Neuronal stem cell (in vitro differentiated cells): ENCODE data around the gene HRH1.

ENCODE experiments used
- DNase-seq: peaks from one replicate; pipeline ENCODE4 v3.0.0-alpha.2; 2013; ENCODE audit warnings: low spot score
- H2AFZ ChIP-seq: one replicate; pipeline ENCODE4 v1.6.1; 2013; ENCODE audit warnings: mild to moderate bottlenecking, low read length, inconsistent platforms
- H2AK5ac ChIP-seq: 2 replicates; pipeline ENCODE4 v1.6.1; 2013; ENCODE audit warnings: low read depth, mild to moderate bottlenecking, inconsistent platforms, low read length, moderate library complexity, mixed read lengths
- H2BK120ac ChIP-seq: 2 replicates; pipeline ENCODE4 v1.6.1; 2013; ENCODE audit warnings: low read depth, mild to moderate bottlenecking, inconsistent platforms, low read length, moderate library complexity, mixed read lengths
- H2BK12ac ChIP-seq: one replicate; pipeline ENCODE4 v1.6.1; 2013; ENCODE audit warnings: low read length, inconsistent platforms
- H2BK15ac ChIP-seq: 2 replicates; pipeline ENCODE4 v1.6.1; 2013; ENCODE audit warnings: mild to moderate bottlenecking, low read length, inconsistent platforms, mixed read lengths
- H2BK5ac ChIP-seq: one replicate; pipeline ENCODE4 v1.6.1; 2013; ENCODE audit warnings: inconsistent platforms, mild to moderate bottlenecking, low read length, moderate library complexity
- H3K14ac ChIP-seq: one replicate; pipeline ENCODE4 v1.6.1; 2013; ENCODE audit warnings: low read length, inconsistent platforms
- H3K18ac ChIP-seq: 2 replicates; pipeline ENCODE4 v1.6.1; 2013; ENCODE audit warnings: low read length, inconsistent platforms
- H3K23ac ChIP-seq: 2 replicates; pipeline ENCODE4 v1.6.1; 2013; ENCODE audit warnings: low read depth, mild to moderate bottlenecking, mixed read lengths, low read length, inconsistent platforms; ENCODE audit not compliant: poor library complexity
- H3K27ac ChIP-seq: replicated peaks from 3 replicates; pipeline ENCODE4 v1.5.1; 2013; ENCODE audit warnings: low read length, inconsistent platforms
- H3K27me3 ChIP-seq, 3 experiments: 2 replicates each; pipeline ENCODE4 v1.6.1; 2013; ENCODE audit warnings: low read length in 3 of 3, mild to moderate bottlenecking in 2 of 3, inconsistent platforms in 1 of 3, low read depth in 1 of 3, mixed read lengths in 1 of 3, moderate library complexity in 1 of 3; ENCODE audit not compliant: control insufficient read depth in 3 of 3, insufficient read depth in 3 of 3
- H3K36me3 ChIP-seq, 2 donors: replicated peaks in 1 of 2; 2 replicates each; pipeline ENCODE4 v1.6.1; 2013; ENCODE audit warnings: low read length in 2 of 2; ENCODE audit not compliant: control insufficient read depth in 2 of 2, insufficient read depth in 2 of 2
- H3K4ac ChIP-seq: 2 replicates; pipeline ENCODE4 v1.6.1; 2013; ENCODE audit warnings: inconsistent platforms, mild to moderate bottlenecking, low read length, moderate library complexity
- H3K4me1 ChIP-seq, 2 donors: 1 replicate in 1 of 2; 2 replicates in 1 of 2; pipeline ENCODE4 v1.6.1; 2013; ENCODE audit warnings: low read length in 2 of 2, low read depth in 1 of 2; ENCODE audit not compliant: control insufficient read depth in 2 of 2, insufficient read depth in 1 of 2
- H3K4me2 ChIP-seq: one replicate; pipeline ENCODE4 v1.6.1; 2013; ENCODE audit warnings: mild to moderate bottlenecking, low read length, inconsistent platforms; ENCODE audit not compliant: insufficient read depth, poor library complexity, severe bottlenecking
- H3K4me3 ChIP-seq, 2 donors: 2 replicates each; pipeline ENCODE4 v1.5.1; 2013; ENCODE audit warnings: low read length in 2 of 2, mild to moderate bottlenecking in 2 of 2, inconsistent platforms in 1 of 2, moderate library complexity in 1 of 2
- H3K79me1 ChIP-seq: one replicate; pipeline ENCODE4 v1.6.1; 2013; ENCODE audit warnings: low read depth, mild to moderate bottlenecking, inconsistent platforms, low read length, moderate library complexity
- H3K9ac ChIP-seq: one replicate; pipeline ENCODE4 v1.6.1; 2013; ENCODE audit warnings: mild to moderate bottlenecking, low read depth, low read length, inconsistent platforms; ENCODE audit not compliant: poor library complexity
- H3K9me3 ChIP-seq, 2 donors: replicated peaks in 1 of 2; 2 replicates each; pipeline versions ENCODE3 to v1.6.1; 2013; ENCODE audit warnings: low read length in 2 of 2, mild to moderate bottlenecking in 2 of 2, inconsistent platforms in 1 of 2, low read depth in 1 of 2, mixed read lengths in 1 of 2, moderate library complexity in 1 of 2; ENCODE audit not compliant: control insufficient read depth in 2 of 2, insufficient read depth in 1 of 2
- H4K8ac ChIP-seq: one replicate; pipeline ENCODE4 v1.6.1; 2013; ENCODE audit warnings: low read depth, mild to moderate bottlenecking, inconsistent platforms, low read length, moderate library complexity
- H4K91ac ChIP-seq: one replicate; pipeline ENCODE4 v1.6.1; 2013; ENCODE audit warnings: low read length, low read depth, mild to moderate bottlenecking, inconsistent platforms; ENCODE audit not compliant: poor library complexity
- WGBS, 2 donors: extraction: QIAGEN DNeasy Blood & Tissue Kit; methylation state at CpG; one replicate each; pipeline ENCODE4 v1.1.7; 2013; ENCODE audit warnings: missing lambda C conversion rate in 2 of 2, mixed read lengths in 1 of 2; ENCODE audit not compliant: insufficient read length in 2 of 2, insufficient replicate concordance in 1 of 2; ENCODE audit errors: extremely low coverage in 2 of 2; 5-methylcytosine and 5-hydroxymethylcytosine counted together

The HRH1 gene

DNA sequence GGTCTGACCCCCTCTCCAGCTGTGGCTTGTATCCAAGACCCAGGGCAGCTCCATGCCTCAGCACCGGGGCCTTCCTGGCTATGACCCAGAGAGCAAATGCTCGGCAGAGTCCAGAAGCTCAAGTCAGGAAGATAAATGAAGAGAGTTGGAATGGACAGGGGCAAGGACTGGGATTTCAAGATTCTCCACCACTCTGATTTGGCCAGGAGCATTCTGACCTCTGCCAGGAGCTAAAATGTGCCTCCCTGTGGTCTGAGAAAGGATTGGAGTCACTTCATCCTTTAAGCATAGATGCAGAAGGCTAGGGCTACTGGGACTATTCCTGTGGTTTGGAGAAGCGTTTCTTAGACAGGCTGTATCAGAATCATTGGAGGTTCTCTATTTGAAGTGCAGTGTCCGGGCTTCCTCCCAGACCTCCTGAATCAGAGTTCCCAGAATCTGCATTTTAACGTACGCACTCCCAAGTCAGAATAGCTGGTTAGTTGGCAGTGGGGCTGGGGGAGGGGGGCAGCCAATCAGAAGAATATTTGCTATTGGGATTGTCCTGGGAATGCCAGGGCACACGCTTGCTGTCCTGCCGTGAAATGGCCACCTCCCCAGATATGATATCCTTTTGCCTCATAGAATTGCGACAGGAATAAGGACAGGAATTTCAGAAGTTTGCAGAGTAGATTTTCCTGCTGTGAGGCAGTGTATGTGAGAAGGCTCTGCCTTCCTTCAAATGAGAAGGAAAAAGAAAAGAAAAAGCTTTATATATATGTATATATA lies 57.4 kb downstream of the HRH1 start:
- H4K8ac ChIP-seq, result no peak overlapping the region
- H3K27me3 ChIP-seq, result peaks cover 0 to 8% (median 0%) of the 10 kb centered on the region in 3 experiments
- no peak overlapping the region for H2BK120ac ChIP-seq
- no peaks in the 10 kb centered on the region for H3K9me3 ChIP-seq
- H4K91ac ChIP-seq, result no peak overlapping the region
- H3K4me3 ChIP-seq, result no peak overlapping the region
- no peak overlapping the region for H3K4ac ChIP-seq
- DNase-seq, result no peak
- no peak overlapping the region for H2AFZ ChIP-seq
- no peak overlapping the region for H3K23ac ChIP-seq
- no peaks in the 10 kb centered on the region for H3K4me1 ChIP-seq
- H2BK15ac ChIP-seq, result no peak overlapping the region
- no peak overlapping the region for H3K14ac ChIP-seq
- WGBS, 2 donors, result no CpG with 5 or more reads among the region's 9 CpGs
- no peak overlapping the region for H3K9ac ChIP-seq
- H3K4me2 ChIP-seq, result no peak overlapping the region
- no peak overlapping the region for H2BK12ac ChIP-seq
- H3K27ac ChIP-seq, result no peak overlapping the region
- H3K36me3 ChIP-seq, result no peaks in the 10 kb centered on the region
- H3K79me1 ChIP-seq, result no peaks in the 10 kb centered on the region
- no peak overlapping the region for H2AK5ac ChIP-seq
- no peak overlapping the region for H2BK5ac ChIP-seq
- H3K18ac ChIP-seq, result no peak overlapping the region

DNA sequence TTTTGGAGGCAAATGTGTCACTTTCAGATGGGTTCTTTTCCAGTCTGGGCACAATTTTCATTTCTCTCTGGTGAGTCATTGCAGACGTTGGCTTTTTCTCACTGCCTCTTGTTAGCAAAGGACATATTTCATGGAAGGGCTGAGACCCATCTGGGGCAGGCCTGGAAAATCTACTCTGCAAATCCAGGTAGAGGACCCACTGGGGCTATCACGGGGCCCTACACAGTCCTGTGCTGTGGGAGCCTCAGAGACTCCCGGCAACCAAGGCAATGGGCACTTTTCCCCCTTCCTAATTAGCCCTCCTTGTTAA lies 58.0 kb downstream of the HRH1 start:
- Histone ChIP-seq H2AK5ac (no peak overlapping the region), H2BK12ac (no peak overlapping the region), H3K4me1 (no peaks in the 10 kb centered on the region), H3K9ac (no peak overlapping the region), H3K79me1 (no peaks in the 10 kb centered on the region), H3K27ac (no peak overlapping the region), H3K4me3 (no peak overlapping the region), H2BK15ac (no peak overlapping the region), H3K23ac (no peak overlapping the region), H3K14ac (no peak overlapping the region), H3K18ac (no peak overlapping the region), H3K36me3 (no peaks in the 10 kb centered on the region), H2BK5ac (no peak overlapping the region), H3K4ac (no peak overlapping the region), H4K8ac (no peak overlapping the region), H3K4me2 (no peak overlapping the region), H3K9me3 (no peaks in the 10 kb centered on the region), H4K91ac (no peak overlapping the region), H2AFZ (no peak overlapping the region), H3K27me3 (peaks cover 0 to 8% (median 0%) of the 10 kb centered on the region in 3 experiments), H2BK120ac (no peak overlapping the region)
- no CpG with 5 or more reads among the region's 3 CpGs for WGBS, 2 donors
- DNase-seq, result no peak

DNA sequence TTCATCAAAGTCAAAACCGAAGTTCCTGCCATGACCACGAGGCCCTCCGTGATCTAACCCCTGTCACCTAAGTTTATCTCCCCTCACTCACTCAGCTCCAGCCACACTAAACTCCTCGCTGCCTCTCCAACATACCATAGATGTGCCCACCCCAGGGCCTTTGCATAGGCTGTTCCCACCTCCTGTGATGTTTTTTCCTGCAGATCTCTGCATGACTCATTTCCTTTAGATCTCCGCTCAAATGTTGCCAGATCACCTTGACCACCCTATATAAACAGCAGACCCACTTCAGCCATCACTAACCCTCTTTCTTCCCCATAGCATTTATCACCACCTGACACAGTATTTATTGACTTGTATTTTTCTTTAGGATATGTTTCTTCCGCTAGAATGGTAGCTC lies 58.5 kb downstream of the HRH1 start:
- Histone ChIP-seq H3K79me1 (no peaks in the 10 kb centered on the region), H2BK15ac (no peak overlapping the region), H3K23ac (no peak overlapping the region), H2BK120ac (no peak overlapping the region), H4K8ac (no peak overlapping the region), H3K18ac (no peak overlapping the region), H3K14ac (no peak overlapping the region), H3K4ac (no peak overlapping the region), H2BK5ac (no peak overlapping the region), H3K4me1 (no peaks in the 10 kb centered on the region), H3K9me3 (no peaks in the 10 kb centered on the region), H4K91ac (no peak overlapping the region), H2AFZ (no peak overlapping the region), H2AK5ac (no peak overlapping the region), H3K36me3 (no peaks in the 10 kb centered on the region), H3K4me2 (no peak overlapping the region), H3K9ac (no peak overlapping the region), H3K27ac (no peak overlapping the region), H3K27me3 (peaks cover 0 to 8% (median 0%) of the 10 kb centered on the region in 3 experiments), H3K4me3 (no peak overlapping the region), H2BK12ac (no peak overlapping the region)
- no peak for DNase-seq
- WGBS, 2 donors, result no CpG with 5 or more reads among the region's 6 CpGs

DNA sequence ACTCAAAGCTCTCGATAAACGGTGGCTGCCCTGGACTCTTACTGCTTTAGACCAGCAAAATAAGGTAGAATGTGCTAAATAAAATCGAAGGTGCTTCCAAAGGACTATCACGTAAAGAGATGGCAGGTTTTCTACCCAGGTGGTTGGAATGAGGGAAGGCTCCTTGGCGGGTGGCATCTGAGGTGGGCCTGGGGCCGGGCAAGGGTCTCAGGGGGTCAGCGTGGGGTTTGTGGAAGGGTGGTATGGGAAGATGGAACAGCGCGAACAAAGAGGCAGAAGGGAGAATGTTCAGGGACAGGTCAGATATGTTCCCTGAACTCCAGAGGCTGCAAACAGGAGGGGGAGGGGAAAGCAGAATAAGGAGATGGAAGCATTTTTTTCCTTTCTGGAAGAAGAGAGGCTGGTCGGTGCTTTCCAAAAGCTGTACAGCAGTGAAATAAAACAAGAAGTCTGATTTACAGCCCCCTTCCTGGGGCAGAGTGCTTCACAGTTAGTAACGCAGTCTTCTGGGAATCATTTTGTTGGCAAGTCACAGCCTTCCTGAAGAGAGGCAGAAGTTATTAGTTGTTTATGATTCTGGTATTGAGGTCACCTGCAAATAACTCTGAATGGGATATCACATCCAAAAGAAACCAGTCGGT lies 59.6 kb downstream of the HRH1 start:
- no peak overlapping the region for H2AFZ ChIP-seq
- H3K4me3 ChIP-seq, result no peak overlapping the region
- no peak overlapping the region for H3K4me2 ChIP-seq
- no peak overlapping the region for H2BK120ac ChIP-seq
- H3K4ac ChIP-seq, result no peak overlapping the region
- no peak overlapping the region for H3K14ac ChIP-seq
- no peaks in the 10 kb centered on the region for H3K4me1 ChIP-seq
- no peak overlapping the region for H2BK5ac ChIP-seq
- H4K91ac ChIP-seq, result no peak overlapping the region
- no peak overlapping the region for H2BK12ac ChIP-seq
- peaks cover 0 to 8% (median 0%) of the 10 kb centered on the region in 3 experiments for H3K27me3 ChIP-seq
- H3K36me3 ChIP-seq, result no peaks in the 10 kb centered on the region
- H2AK5ac ChIP-seq, result no peak overlapping the region
- no CpG with 5 or more reads among the region's 12 CpGs for WGBS, 2 donors
- H3K9ac ChIP-seq, result no peak overlapping the region
- H2BK15ac ChIP-seq, result no peak overlapping the region
- H4K8ac ChIP-seq, result no peak overlapping the region
- no peak overlapping the region for H3K23ac ChIP-seq
- DNase-seq, result no peak
- H3K18ac ChIP-seq, result no peak overlapping the region
- H3K79me1 ChIP-seq, result no peaks in the 10 kb centered on the region
- H3K27ac ChIP-seq, result no peak overlapping the region
- H3K9me3 ChIP-seq, result no peaks in the 10 kb centered on the region
